HG02840 (cell line): Measurements from ENCODE around the gene PTER.
A peak's percentile ranks its signal among the peaks of the same experiment; 100 is the strongest.

Experiments used
- ATAC-seq: cut with Tn5 transposase; IDR thresholded peaks from one replicate; pipeline ENCODE4 v1.9.1; 2021; ENCODE audit warnings: mild to moderate bottlenecking, moderate library complexity, moderate number of reproducible peaks; ENCODE audit not compliant: unreplicated experiment, low FRiP score

Gene PTER, protein sequence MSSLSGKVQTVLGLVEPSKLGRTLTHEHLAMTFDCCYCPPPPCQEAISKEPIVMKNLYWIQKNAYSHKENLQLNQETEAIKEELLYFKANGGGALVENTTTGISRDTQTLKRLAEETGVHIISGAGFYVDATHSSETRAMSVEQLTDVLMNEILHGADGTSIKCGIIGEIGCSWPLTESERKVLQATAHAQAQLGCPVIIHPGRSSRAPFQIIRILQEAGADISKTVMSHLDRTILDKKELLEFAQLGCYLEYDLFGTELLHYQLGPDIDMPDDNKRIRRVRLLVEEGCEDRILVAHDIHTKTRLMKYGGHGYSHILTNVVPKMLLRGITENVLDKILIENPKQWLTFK

DNA sequence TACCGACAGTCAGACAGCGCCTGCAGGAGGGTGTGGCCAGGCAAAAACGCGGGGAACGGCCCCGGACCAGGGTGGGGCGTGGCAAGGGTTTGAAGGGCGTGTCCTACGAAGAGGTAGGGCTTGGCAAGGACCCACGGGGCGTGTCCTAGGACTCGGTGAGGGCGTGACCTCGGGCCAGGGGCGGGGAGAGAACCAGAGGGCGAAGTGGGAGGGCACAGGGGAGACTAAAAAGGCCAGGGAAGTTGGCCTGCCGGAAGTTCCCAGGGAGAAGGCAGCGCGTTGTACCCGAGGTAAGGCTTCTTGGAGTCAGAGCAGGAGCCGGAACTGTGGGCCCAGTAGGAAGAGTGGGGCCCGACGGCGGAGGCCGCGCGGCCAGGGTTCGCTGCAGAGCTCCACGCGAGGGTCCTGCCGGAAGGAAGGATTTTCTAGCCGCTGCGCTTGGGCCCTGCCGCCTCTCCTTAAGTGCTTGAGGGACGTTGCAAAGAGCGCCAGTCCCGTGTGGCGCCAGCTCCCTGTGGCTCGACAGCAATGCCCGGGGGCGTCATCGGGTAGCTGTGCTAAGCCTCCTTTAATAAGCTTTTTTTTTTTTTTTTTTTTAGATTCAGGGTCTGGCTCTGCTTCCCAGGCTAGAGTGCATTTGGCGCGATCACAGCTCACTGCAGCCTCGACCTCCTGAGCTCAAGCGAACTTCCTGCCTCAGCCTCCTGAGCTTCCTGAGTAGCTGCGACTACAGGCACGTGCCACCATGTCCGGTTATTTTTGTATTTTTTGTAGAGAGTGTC, at the start of gene PTER:
PTER (plus strand) TSS at position 253 of the 782 bp plus-strand sequence. CDS start 47,375 bp downstream, outside the sequence.
- ATAC-seq: peak; percentile 99

DNA sequence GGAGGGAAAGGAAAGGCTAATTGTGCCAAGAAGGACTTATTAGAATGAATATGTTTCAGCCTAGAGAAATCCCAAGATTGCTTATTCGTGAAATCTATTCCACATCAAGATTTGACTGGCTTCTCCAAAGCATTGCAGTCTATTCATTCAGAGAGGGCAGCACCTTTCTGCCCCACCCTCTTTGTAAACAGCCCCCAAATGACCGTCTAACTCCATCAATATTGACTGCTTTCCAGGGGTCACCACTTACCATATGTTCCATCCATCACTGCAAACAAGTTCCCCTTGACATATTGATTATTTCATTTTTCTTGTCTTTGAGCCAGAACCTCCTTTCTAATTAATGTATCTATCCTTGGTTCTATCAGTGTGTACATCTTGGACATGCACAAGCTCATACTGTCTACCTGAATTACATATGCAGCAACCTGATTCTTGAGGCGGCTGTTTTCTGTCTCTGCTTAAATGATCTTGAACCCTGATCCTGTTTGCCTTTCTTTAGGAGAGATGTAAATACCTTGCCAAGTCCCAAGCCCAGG, 44.2 kb upstream of the PTER start:
- ATAC-seq: no peak

DNA sequence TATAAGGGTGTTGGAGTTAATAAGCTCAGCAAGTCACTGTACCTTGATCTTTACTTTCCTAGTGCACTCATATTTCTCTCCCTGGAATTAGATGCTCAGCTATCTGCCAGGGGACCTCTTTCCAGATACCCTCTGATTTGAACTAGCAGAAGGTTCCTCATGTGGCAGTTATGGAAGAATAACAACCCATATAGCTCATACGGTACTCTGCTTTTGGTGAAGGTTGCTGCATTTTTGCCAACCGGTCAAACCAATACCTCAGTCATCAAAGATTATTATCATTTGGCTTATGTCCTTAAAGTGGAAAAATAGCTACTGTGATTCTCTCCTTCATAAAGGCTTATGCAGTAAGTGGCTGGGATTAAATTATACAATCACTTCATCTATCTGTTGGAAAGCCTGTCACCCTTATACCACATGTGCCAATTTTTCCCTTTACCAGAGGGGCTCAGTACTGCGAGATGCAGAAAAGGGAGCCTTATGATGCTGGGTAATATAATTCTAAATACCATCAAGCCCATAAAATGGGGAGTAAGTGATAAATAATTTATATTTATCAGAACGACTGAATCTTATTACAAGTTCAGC, 43.4 kb upstream of the PTER start:
- no peak for ATAC-seq

DNA sequence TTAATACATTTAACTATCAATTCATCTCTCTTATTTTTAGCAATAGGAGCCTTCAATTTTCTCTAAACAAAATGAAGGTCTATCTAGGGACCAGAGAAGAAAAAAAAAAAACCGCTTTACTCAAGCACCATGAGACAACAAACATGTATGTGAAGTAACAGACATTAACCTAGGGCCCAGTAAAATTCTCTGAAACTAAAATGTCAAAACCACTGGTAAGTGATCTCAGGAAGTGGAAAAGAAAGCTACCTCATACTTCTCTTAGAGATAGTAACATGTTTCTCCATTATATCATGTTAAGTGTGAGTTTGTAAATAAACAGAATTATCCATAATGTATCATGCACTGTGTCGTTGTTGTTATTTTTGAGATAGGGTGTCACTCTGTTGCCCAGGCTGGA, 35.4 kb upstream of the PTER start:
- no peak for ATAC-seq

DNA sequence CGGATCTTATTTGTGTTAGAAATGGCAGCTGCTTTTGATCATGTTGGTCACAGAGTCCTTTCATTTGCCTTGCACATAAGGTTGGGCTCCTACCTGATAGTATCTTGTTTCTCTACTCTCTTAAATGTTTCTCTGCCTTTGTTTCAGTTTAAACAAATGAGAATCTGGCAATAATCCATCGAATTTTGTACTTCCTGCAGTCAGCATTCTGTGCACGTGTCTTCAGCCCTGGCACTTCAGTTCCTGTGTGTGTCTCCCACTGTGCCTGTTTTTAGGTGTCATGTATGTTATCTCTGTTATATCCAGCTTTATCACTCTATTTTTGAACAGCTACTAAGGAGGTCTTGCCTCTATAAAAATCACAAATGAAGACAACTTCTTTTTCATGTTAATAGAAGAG, 28.4 kb upstream of the PTER start:
- ATAC-seq: no peak

DNA sequence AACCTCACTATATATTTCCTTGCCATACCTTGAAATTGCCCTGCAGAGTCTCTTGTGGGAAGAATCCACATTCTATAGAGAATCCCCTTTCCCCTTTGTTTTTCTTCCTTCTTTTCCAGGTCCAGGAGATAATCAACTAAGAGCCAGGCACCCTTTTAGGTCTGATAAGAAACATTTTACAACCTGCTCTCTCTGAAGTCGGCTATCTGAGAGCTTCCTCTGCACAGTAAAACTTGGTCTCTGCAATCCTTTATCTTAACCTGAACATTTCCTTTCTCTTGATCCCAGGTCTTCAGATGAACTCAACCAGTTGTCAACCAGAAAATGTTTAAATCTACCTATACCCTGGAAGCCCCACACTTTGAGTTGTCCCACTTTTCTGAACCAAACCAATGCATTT, 19.5 kb upstream of the PTER start:
- no peak for ATAC-seq

DNA sequence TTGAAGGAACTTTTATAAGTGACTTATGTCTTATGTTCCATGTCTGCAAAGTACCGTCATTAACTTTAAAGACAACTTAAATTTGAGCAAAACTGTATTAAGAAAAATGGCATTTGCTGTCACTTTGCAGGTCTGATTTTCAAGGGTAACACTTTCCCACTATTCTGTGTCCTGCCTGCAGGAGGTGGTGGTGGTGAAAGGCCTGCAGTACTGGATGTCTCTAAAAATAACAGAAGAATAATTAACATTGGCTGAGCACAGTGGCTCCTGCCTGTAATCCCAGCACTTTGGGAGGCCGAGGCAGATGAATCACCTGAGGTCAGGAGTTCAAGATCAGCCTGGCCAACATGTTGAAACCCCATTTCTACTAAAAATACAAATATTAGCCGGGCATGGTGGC, 13.2 kb upstream of the PTER start:
- no peak for ATAC-seq

DNA sequence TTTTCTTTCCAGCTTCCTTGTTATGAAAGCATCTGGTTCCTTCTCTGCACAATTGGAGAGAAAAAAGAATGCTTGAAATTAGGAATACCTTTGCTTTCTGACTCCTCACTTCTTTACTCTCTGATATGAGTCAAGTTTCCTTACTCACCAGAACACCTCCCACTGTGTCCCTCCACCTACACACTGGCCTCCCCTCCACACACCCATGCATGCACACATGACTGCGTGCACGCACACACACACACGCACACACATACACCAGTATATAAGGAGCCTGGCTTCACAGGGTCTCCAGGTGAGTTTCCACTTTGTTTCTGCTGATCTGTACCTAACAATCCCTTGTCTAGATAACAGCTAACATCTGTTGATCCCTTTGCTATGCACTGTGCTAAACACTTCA, 11.4 kb upstream of the PTER start:
- no peak for ATAC-seq

DNA sequence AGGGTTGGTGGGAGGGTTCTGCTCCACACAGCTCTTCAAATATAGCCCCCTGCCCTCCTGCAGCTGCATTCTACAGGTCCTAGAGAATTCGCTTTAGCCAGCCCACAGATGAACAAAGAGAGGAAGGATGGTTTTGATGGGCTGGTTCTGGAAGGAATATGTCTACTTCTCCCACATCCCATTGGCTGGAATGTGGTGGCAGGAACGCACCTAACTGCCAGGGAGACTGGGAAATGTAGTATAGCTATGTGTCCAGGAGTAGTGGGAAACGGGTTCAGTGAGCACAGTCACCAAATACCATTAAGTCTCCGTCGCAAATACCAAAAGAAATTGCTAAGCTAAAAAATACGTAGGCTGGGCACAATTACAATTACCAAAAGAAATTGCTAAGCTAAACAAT, 7.3 kb upstream of the PTER start:
- no peak for ATAC-seq

DNA sequence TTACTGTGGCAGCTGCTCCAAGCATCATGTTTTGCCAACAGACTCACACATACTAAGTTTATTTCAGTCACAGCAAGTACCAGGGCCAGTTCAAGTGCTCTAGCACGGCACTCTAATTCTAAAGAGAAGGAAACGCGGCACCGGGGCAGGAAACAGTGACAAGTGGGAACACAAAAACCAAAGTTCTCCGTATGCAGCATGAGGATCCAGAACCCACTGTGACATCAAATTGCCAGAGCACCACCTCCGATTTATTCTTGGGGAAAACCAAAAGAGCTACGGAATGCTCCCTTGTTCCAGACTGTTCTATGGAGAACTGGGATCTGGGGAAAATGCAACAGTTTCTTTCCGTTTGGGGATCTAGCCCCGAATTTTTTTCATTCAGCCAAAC, 448 bp upstream of the PTER start:
- peak; percentile 2 for ATAC-seq

DNA sequence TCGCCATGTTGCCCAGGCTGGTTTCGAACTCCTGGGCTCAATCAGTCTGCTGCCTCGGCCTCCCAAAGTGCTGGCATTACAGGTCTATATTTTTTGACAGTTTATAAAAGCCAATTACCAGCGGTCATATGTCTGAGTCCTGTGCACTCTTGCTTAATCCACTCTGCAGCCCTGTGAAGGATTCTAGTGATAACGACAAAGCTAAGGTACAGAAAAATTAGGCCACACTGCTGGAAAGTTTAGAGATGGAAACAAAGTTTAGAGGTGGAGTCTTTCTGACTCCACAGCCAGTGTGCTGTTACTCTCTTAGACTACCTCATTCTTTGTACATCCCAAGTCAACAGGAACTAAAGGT, 707 bp downstream of the PTER start:
- no peak for ATAC-seq

DNA sequence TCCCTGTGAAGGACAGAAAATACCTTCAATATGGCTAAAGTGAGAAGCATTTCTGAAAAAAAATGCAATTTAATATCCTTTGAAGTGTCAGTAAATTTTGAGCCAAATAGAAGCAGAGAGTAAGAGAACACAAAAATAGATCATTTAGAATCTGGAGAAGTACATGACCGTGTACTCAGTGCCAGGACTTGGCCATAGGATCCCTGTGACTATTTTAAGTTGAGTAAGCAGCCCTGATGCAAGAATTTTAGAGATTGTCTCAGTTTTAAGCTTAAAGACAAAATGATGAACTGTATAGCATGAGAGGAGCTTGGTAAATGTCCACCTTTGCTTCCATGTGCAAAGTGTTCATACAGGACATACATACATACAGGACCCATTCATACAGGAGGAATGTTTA, 2.5 kb downstream of the PTER start:
- ATAC-seq: no peak

DNA sequence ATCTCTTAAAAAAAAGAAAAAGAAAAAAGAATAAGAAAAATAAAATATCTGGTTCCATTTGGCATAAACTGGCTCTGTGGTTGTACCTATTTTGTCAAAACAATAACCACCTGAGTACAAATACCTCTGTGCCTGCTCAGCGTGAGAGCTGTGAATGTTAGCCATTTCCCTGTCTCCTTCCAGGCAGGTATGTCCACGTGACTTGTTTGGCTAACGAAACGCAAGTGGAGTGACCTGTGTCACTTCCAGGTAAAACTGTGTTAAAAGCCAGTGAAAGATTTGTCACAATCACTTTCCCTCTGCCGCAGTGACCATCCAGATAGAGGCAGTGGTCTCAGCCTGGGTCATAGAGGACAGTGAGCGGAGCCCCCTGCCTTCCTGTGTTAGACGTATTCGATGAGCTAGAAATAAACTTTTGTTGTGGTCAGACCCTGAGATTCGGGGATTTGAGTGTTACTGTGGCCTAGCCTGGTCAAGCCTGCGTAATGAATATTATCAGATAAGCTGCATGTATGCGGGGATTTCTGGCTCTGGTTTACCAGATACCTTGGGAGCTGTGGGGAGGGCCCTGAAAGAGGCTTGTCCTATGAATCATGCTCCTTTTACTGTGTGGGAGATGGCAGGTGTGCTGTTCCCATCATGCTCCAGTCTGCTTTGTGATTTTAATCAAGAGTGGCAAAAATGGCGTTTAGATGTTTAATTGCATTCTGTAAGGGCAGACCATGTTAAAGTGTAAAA, 3.8 kb downstream of the PTER start:
- no peak for ATAC-seq

DNA sequence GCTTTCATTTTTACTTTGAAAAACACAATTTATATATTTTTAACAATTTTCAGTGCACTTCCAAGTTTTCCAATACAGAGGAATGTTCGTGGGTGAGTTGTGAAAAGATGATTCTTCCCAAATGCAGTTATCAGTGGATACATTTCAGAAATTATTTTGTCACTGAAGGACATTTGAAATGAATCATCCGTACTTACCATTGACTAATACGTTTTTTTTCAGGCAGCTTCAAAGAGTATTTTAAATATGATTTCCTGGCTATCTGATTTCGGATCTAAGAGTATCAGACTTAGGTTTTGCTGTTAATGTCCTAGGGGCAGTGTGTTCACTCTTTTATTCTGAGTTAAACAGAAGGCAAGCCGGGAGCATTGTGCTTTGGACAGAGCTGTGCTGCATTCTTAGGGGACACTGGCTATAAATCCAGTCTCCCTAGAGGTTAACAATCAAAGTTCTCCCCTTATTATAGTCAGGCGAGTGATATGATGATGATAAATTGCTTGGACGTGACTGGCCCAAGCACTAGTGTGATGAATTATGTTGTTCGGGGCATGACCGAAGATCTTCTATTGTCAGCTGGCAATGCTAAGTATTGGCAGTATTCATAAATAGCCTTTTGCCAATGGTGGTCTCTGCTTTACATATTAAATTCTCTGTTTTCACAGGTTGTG, 4.5 kb downstream of the PTER start:
- ATAC-seq: no peak

DNA sequence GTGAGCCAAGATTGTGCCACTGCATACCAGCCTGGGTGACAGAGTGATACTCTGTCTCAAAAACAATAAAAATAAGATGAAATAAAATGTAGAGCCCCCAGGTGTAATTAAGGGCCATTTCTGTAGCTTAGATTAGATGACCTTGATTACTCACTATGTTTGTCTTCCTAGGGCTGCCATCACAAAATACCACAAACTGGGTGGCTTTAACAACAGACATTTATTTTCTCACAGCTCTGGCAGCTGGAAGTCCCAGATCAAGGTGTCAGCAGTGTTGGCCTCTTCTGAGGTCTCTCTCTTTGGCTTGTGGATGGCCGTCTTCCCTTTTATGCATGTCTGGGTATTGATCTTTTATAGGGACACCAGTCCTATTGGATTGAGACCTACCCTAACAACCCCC, 6.1 kb downstream of the PTER start:
- no peak for ATAC-seq

DNA sequence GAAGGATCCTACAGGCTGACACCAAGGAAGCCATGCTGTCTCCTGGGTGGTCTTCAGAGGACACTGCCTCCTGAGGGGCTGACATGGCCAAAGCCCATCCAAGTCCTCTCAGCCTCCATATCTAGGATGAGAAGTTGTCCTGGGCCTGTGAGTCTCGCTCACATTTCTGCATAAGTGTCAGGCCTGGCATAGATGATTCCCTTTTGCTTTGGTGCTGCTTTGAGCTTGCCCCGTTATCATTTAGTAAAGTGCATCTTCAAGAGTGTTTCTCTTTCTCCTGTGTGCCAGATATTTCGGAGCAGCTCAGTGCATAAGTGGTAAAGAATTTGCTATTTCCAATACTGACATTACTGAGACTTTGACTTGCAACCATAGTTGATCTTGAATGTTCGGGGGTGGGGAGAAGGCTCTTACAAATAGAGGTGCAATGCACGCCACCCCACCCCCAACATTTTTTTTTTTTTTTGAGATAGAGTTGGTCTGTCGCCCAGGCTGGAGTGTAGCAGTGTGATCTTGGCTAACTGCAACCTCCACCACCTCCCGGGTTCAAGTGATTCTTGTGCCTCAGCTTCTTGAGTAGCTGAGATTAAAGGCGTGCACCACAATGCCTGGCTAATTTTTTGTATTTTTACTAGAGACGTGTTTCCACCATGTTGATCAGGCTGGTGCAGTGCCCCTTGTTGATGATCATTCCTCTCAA, 9.1 kb downstream of the PTER start:
- ATAC-seq: no peak

DNA sequence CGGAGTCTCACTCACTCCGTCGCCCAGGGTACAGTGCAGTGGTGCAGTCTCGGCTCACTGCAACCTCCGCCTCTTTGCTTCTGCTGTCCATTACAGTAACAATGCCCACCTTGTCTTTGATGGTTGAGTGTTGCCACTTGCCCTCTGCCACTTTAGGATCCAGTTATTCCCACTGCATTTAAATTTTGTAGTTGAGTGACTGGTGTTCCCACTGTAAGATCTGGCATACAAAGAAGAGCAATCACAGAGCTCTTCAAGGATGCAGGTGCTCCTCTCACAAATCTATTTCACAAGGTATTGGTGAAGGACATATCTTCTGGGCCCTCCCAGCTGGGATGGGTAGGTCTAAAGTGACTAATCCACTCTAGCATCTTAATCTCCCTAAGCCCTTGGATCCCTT, 12.6 kb downstream of the PTER start:
- ATAC-seq: no peak

DNA sequence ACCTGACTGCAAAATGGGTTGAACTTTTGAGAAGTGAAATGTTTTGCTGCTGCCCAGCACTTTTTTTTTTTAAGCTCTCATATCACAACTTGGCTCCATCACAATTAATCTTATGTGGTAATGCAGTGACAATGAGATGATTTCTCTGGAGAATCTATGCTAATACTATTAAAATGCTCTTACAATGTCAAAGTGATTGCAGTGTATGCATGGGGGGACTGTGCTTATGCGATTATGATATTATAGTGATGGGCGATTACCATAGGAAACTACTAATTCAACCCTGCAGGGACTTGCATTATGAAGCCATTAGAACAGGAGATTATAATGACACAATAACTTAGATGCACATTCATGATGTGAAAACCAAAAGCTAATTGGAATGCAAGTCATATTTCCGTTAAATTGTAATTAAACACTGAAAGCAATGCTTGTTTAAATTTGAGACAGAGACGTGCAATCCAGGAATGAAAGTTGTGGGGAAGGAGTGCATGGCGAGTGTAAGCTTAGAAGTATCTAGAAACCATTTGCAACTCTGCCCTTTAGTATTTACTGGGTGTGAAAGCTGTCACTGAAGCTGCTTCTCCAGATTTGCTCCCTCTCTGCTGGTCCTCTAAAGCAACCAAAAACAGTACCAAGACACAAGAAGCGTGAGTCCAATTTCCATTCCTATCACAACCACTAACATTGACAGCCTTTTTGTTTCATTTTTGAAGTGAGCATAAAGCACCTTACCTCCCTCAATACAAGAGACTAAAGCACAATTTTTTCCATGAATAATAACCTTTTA, 21.6 kb downstream of the PTER start:
- no peak for ATAC-seq

DNA sequence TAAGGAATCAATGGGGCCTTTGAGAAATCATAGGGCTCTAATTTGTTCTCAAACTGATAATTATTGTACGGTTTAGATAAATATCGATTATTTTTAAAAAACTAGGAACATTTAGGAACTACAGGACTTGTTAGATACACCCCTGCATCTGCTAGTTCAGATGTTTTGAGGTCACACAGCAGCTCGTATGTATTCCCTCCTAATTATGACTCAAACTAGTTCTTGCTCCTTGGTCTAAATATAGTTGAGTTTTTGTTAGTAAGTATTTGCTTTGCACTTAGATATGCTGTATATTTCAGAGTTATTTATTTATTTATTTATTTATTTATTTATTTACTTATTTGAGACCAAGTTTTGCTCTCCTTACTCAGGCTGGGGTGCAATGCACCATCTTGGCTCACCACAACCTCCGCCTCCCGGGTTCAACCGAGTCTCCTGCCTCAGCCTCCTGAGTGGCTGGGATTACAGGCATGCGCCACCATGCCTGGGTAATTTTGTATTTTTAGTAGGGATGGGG, 22.7 kb downstream of the PTER start:
- ATAC-seq: no peak
